ENCODE results near the gene DNAJC1. TPM values are rescaled to one million over a fixed set of nuclear protein-coding genes. Genes with fewer than 3 reads are reported as not detected.

DNAJC1 gene
- total RNA-seq, 1 donor from 2014 or later = 12.0 TPM

DNA sequence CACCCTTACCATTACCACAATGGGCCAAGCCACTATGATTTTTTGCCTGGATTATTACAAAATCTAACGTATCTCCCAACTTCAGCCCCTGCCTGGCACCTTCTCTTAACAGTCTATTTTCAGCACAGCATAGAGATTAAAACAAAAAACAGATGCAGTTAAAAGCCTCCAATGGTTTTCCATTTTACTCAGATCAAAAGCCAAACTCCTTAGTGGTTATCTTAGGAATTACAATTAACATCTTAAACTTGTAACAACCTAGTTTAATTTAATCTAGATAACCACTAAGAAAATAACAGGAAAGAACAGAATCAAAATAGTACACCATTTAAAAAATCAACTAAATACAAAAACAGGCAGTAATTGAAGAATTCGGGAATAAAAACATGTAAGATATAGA lies 43.5 kb downstream of the DNAJC1 start:
- Histone ChIP-seq H3K4me1 (peaks cover 14% of the 10 kb centered on the region), H3K36me3 (no peaks in the 10 kb centered on the region), H3K27ac (replicated peaks) (no peak overlapping the region), H3K27me3 (ENCODE audit: low read depth) (no peaks in the 10 kb centered on the region), H3K4me3 (no peak overlapping the region), H3K9me3 (replicated peaks) (peaks cover 3% of the 10 kb centered on the region)
- no peak for TF ChIP-seq CTCF (IDR thresholded peaks at IDR 0.05; ENCODE audit: borderline replicate concordance)
- DNase-seq = no peak
- intact Hi-C loops (cut with micrococcal nuclease) = no loop called here

GRCh38 chr10:21954690-21955089 lies 48.8 kb downstream of the DNAJC1 start:
- intact Hi-C loops (cut with micrococcal nuclease) = no loop called here
- TF ChIP-seq CTCF (IDR thresholded peaks at IDR 0.05; ENCODE audit: borderline replicate concordance) = no peak
- Histone ChIP-seq H3K27ac (replicated peaks) (no peak overlapping the region), H3K4me3 (no peak overlapping the region), H3K36me3 (no peaks in the 10 kb centered on the region), H3K9me3 (replicated peaks) (no peaks in the 10 kb centered on the region), H3K4me1 (peaks cover 31% of the 10 kb centered on the region), H3K27me3 (ENCODE audit: low read depth) (no peaks in the 10 kb centered on the region)
- no peak for DNase-seq

GRCh38 chr10:21954132-21954531 lies 49.4 kb downstream of the DNAJC1 start:
- no peak for TF ChIP-seq CTCF (IDR thresholded peaks at IDR 0.05; ENCODE audit: borderline replicate concordance)
- Histone ChIP-seq H3K4me1 (peaks cover 31% of the 10 kb centered on the region), H3K36me3 (no peaks in the 10 kb centered on the region), H3K9me3 (replicated peaks) (no peaks in the 10 kb centered on the region), H3K4me3 (no peak overlapping the region), H3K27me3 (ENCODE audit: low read depth) (no peaks in the 10 kb centered on the region), H3K27ac (replicated peaks) (no peak overlapping the region)
- intact Hi-C loops (cut with micrococcal nuclease) = no loop called here
- DNase-seq = no peak

GRCh38 chr10:21953585-21954057 lies 49.9 kb downstream of the DNAJC1 start:
- Histone ChIP-seq H3K36me3 (no peaks in the 10 kb centered on the region), H3K9me3 (replicated peaks) (no peaks in the 10 kb centered on the region), H3K27ac (replicated peaks) (no peak overlapping the region), H3K27me3 (ENCODE audit: low read depth) (no peaks in the 10 kb centered on the region), H3K4me1 (peaks cover 35% of the 10 kb centered on the region), H3K4me3 (no peak overlapping the region)
- peak; percentile 59 for TF ChIP-seq CTCF (IDR thresholded peaks at IDR 0.05; ENCODE audit: borderline replicate concordance)
- DNase-seq = no peak
- intact Hi-C loops (cut with micrococcal nuclease) = no loop called here

- H3K36me3 ChIP-seq = no peaks in the 10 kb centered on the region
- no peaks in the 10 kb centered on the region for H3K9me3 ChIP-seq (replicated peaks)
- H3K4me3 ChIP-seq = no peak overlapping the region
- no peak for DNase-seq
- H3K4me1 ChIP-seq = peaks cover 30% of the 10 kb centered on the region
- TF ChIP-seq CTCF (IDR thresholded peaks at IDR 0.05; ENCODE audit: borderline replicate concordance) = no peak
- H3K27me3 ChIP-seq (ENCODE audit: low read depth) = no peaks in the 10 kb centered on the region
- H3K27ac ChIP-seq (replicated peaks) = no peak overlapping the region
- intact Hi-C loops (cut with micrococcal nuclease) = no loop called here
Observed at GRCh38 chr10:21950566-21950965, 53.0 kb downstream of the DNAJC1 start.

DNA sequence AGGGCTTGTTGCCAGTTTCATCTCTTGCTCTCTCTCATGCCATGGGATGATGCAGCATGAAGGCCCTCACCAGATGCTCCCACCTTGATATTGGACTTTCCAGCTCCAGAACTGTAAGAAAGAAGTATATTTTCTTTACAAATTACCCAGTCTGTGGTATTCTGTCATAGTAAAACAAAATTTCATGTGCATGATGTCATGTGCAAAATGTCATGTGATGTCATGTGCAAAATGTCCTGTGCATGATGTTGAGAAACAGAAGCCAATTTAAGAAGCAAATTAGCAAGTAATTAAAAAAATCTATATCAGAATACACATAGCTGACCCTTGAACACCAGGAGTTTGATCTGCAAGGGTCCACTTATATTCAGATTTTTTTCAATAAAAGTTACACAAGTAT lies 56.6 kb downstream of the DNAJC1 start:
- intact Hi-C loops (cut with micrococcal nuclease) = no loop called here
- H3K9me3 ChIP-seq (replicated peaks) = no peaks in the 10 kb centered on the region
- no peaks in the 10 kb centered on the region for H3K27me3 ChIP-seq (ENCODE audit: low read depth)
- no peak for TF ChIP-seq CTCF (IDR thresholded peaks at IDR 0.05; ENCODE audit: borderline replicate concordance)
- peaks cover 40% of the 10 kb centered on the region for H3K4me1 ChIP-seq
- no peak overlapping the region for H3K4me3 ChIP-seq
- no peak overlapping the region for H3K27ac ChIP-seq (replicated peaks)
- DNase-seq = no peak
- no peaks in the 10 kb centered on the region for H3K36me3 ChIP-seq
